Transverse colon (tissue), 4 donors: ENCODE measurements around the gene PDK2.

Experiments used
- POLR2A ChIP-seq: fragments of 450-650 bp; IDR thresholded peaks from one replicate; pipeline ENCODE4 v1.6.1; 2016; ENCODE audit warnings: antibody characterized with exemption, mild to moderate bottlenecking, moderate library complexity
- POLR2AphosphoS5 ChIP-seq, 3 donors: sonication (generic); formaldehyde crosslinking; IDR thresholded peaks; one replicate each; pipeline ENCODE4 v1.6.1; 2016; ENCODE audit warnings: antibody characterized with exemption in 3 of 3
- TF ChIP-seq, protein P1 (sequence below), 5 experiments: fragments of 200-600 bp in 3 of 5; fragments of 450-650 bp in 2 of 5; sonication (generic) in 3 of 5; IDR thresholded peaks; 1 replicate in 2 of 5; 2 replicates in 3 of 5; pipeline ENCODE4 v1.5.1; 2016 to 2017; ENCODE audit warnings: antibody characterized with exemption in 5 of 5, inconsistent platforms in 3 of 5, mild to moderate bottlenecking in 2 of 5, moderate library complexity in 1 of 5

GRCh38 chr17:50078430-50078829 is 16.7 kb upstream of the PDK2 start:
- TF ChIP-seq POLR2A, result no peak
- TF ChIP-seq POLR2AphosphoS5 (IDR thresholded peaks at IDR 0.05), result no peak
- TF ChIP-seq, protein P1, sequence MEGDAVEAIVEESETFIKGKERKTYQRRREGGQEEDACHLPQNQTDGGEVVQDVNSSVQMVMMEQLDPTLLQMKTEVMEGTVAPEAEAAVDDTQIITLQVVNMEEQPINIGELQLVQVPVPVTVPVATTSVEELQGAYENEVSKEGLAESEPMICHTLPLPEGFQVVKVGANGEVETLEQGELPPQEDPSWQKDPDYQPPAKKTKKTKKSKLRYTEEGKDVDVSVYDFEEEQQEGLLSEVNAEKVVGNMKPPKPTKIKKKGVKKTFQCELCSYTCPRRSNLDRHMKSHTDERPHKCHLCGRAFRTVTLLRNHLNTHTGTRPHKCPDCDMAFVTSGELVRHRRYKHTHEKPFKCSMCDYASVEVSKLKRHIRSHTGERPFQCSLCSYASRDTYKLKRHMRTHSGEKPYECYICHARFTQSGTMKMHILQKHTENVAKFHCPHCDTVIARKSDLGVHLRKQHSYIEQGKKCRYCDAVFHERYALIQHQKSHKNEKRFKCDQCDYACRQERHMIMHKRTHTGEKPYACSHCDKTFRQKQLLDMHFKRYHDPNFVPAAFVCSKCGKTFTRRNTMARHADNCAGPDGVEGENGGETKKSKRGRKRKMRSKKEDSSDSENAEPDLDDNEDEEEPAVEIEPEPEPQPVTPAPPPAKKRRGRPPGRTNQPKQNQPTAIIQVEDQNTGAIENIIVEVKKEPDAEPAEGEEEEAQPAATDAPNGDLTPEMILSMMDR (IDR thresholded peaks at IDR 0.05), result no peak
